HepG2 (cell line): ENCODE data around the gene BTNL3. TPM values are rescaled to one million over a fixed set of nuclear protein-coding genes. Genes with fewer than 3 reads are reported as not detected.

Source experiments
- ATAC-seq: fragments of 200-7000 bp; cut with Tn5 transposase; 3 replicates; pipeline ENCODE4 v1.9.1; 2020; ENCODE audit warnings: mild to moderate bottlenecking, moderate library complexity
- BruUV-seq: library from RNA; stranded (reverse); fragments of 400-500 nt; replicated peaks from 2 replicates; lab custom pipeline; 2021; lab: Mats Ljungman, UMichigan
- CTCF ChIA-PET: fragments of 300-600 bp; formaldehyde crosslinking; extraction: SDS; loops from one replicate; lab custom pipeline; 2021; ENCODE audit warnings: low total read pairs, inconsistent platforms, low intra/inter-chr PET ratio; lab: Yijun Ruan, JAX
- POLR2A ChIA-PET: fragments of 350-600 bp; sonication (Branson Sonifier 250); formaldehyde crosslinking; loops from one replicate; lab custom pipeline; 2020; ENCODE audit warnings: antibody characterized with exemption, inconsistent platforms; lab: Yijun Ruan, JAX
- DNase-seq: peaks from one replicate; pipeline ENCODE4 v3.0.0-alpha.2; 2015; ENCODE audit warnings: low spot score
- FAIRE-seq: peaks from 3 replicates; lab custom pipeline; 2011; peaks lifted over from hg19 to GRCh38; lab: Jason Lieb, UNC
- H2AFZ ChIP-seq: one replicate; pipeline ENCODE4 v1.6.1; 2011; ENCODE audit warnings: low read length, inconsistent platforms
- H3K27ac ChIP-seq: fragments of 300-600 bp; 3 replicates; pipeline ENCODE4 v1.8.0; 2011; ENCODE audit warnings: mixed run types, mild to moderate bottlenecking, mixed read lengths, low read length, inconsistent platforms; ENCODE audit not compliant: insufficient read depth; ENCODE audit errors: extremely low read length
- H3K27me3 ChIP-seq, 2 experiments: fragments of 200-600 bp in 1 of 2; 2 replicates in 1 of 2; 3 replicates in 1 of 2; pipeline versions ENCODE4 v1.6.0 to v1.8.0; 2011; ENCODE audit warnings: low read length in 2 of 2, mild to moderate bottlenecking in 2 of 2, moderate library complexity in 2 of 2, inconsistent platforms in 1 of 2; ENCODE audit not compliant: insufficient read depth in 2 of 2, control insufficient read depth in 1 of 2
- H3K36me3 ChIP-seq, 2 experiments: fragments of 200-600 bp in 1 of 2; replicated peaks in 1 of 2; 2 replicates in 1 of 2; 3 replicates in 1 of 2; pipeline versions ENCODE4 v1.5.1 to v1.8.0; 2011; ENCODE audit warnings: low read length in 2 of 2, inconsistent platforms in 1 of 2; ENCODE audit not compliant: insufficient read depth in 2 of 2, control insufficient read depth in 1 of 2
- H3K4me1 ChIP-seq: 2 replicates; pipeline ENCODE4 v1.5.1; 2012; ENCODE audit warnings: low read length, inconsistent platforms; ENCODE audit not compliant: insufficient read depth
- H3K4me2 ChIP-seq: 2 replicates; pipeline ENCODE4 v1.6.0; 2011; ENCODE audit warnings: low read depth, low read length, inconsistent platforms
- H3K4me3 ChIP-seq, 3 experiments: fragments of 200-600 bp in 1 of 3; sonication (generic), shearing (Covaris generic) in 1 of 3; replicated peaks in 1 of 3; 2 replicates each; pipeline ENCODE4 v1.5.1; 2011 to 2016; ENCODE audit warnings: low read length in 3 of 3, inconsistent platforms in 2 of 3, low read depth in 2 of 3, mild to moderate bottlenecking in 2 of 3, control low read depth in 1 of 3, mixed read lengths in 1 of 3; ENCODE audit not compliant: insufficient read depth in 1 of 3
- H3K79me2 ChIP-seq: one replicate; pipeline ENCODE4 v1.6.1; 2011; ENCODE audit warnings: low read length, inconsistent platforms; ENCODE audit not compliant: insufficient read depth
- H3K9ac ChIP-seq: 2 replicates; pipeline ENCODE4 v1.6.0; 2011; ENCODE audit warnings: mild to moderate bottlenecking, low read depth, low read length, inconsistent platforms; ENCODE audit not compliant: insufficient read depth
- H3K9me3 ChIP-seq: 2 replicates; pipeline ENCODE4 v1.5.1; 2012; ENCODE audit warnings: mild to moderate bottlenecking, low read length
- H4K20me1 ChIP-seq: 2 replicates; pipeline ENCODE4 v1.6.0; 2011; ENCODE audit warnings: inconsistent platforms, mild to moderate bottlenecking, low read length, moderate library complexity; ENCODE audit not compliant: insufficient read depth
- ARID3A ChIP-seq: IDR thresholded peaks from 2 replicates; pipeline ENCODE4 v1.6.1; 2012; ENCODE audit warnings: low read depth, low read length, improper control_type of control experiment
- CHD2 ChIP-seq: IDR thresholded peaks from 2 replicates; pipeline ENCODE4 v1.6.1; 2011; ENCODE audit warnings: low read depth, low read length, improper control_type of control experiment
- KDM3A ChIP-seq: IDR thresholded peaks from 2 replicates; pipeline ENCODE4 v1.6.1; 2018; ENCODE audit warnings: low read depth, missing compliant biosample characterization
- PHF21A ChIP-seq: sonication (generic); formaldehyde crosslinking; IDR thresholded peaks from 2 replicates; pipeline ENCODE4 v1.5.0; 2020; ENCODE audit warnings: mild to moderate bottlenecking, missing genetic modification reagents
- SNAI1 ChIP-seq: sonication (generic); formaldehyde crosslinking; IDR thresholded peaks from 2 replicates; pipeline ENCODE4 v1.5.0; 2020; ENCODE audit warnings: mild to moderate bottlenecking, missing genetic modification reagents, borderline replicate concordance
- SPEN ChIP-seq: sonication (generic); formaldehyde crosslinking; IDR thresholded peaks from 2 replicates; pipeline ENCODE4 v1.5.1; 2020; ENCODE audit warnings: low read depth, mild to moderate bottlenecking, missing genetic modification reagents
- TBP ChIP-seq: sonication (generic); formaldehyde crosslinking; IDR thresholded peaks from 2 replicates; pipeline ENCODE4 v1.5.0; 2020; ENCODE audit warnings: missing genetic modification reagents
- ZBTB4 ChIP-seq: sonication (generic); formaldehyde crosslinking; IDR thresholded peaks from 2 replicates; pipeline ENCODE4 v1.4.0; 2020; ENCODE audit warnings: missing genetic modification reagents, mild to moderate bottlenecking, borderline replicate concordance
- ZFY ChIP-seq: sonication (generic); formaldehyde crosslinking; IDR thresholded peaks from 2 replicates; pipeline ENCODE4 v1.4.0; 2020; ENCODE audit warnings: missing genetic modification reagents
- ZNF281 ChIP-seq: sonication (generic); formaldehyde crosslinking; IDR thresholded peaks from 2 replicates; pipeline ENCODE4 v1.4.0; 2020; ENCODE audit warnings: missing genetic modification reagents, borderline replicate concordance
- ZNF619 ChIP-seq: sonication (generic); formaldehyde crosslinking; IDR thresholded peaks from 2 replicates; pipeline ENCODE4 v1.4.0; 2020; ENCODE audit warnings: mild to moderate bottlenecking, missing genetic modification reagents
- WGBS: methylation state at CpG from one replicate; pipeline ENCODE4 v1.1.6; 2017; ENCODE audit warnings: low lambda C conversion rate; 5-methylcytosine and 5-hydroxymethylcytosine counted together
- in situ Hi-C: cut with HindIII; loops from 2 replicates; pipeline ENCODE4 v1.10.0; 2017; ENCODE audit warnings: low pct_unique_long_range_greater_than_20kb; ENCODE audit not compliant: extremely low pct_ligation_motif_present
- intact Hi-C: fragments of 100-400 bp; cut with micrococcal nuclease; formaldehyde crosslinking; loops from one replicate; pipeline ENCODE4 v1.10.0; 2022; ENCODE audit not compliant: unreplicated experiment
- polyA plus RNA-seq, 8 experiments: library from polyadenylated mRNA; depleted of rRNA in 3 of 8; stranded (reverse) in 7 of 8; unstranded in 1 of 8; fragments of >200 nt; fragmentation: Illumina TruSeq in 4 of 8; extraction: Trizol in 4 of 8; gene quantifications; 2 replicates each; pipeline versions ENCODE4 v1.2.1 to v1.2.3, GENCODE V29; 2011 to 2016; ENCODE audit warnings: low read depth in 4 of 8, missing spikeins in 1 of 8, mixed read lengths in 1 of 8; ENCODE audit not compliant: insufficient read depth in 1 of 8
- total RNA-seq, 5 experiments: library from RNA; depleted of rRNA; stranded (reverse); fragments of >200 nt; fragmentation: Illumina TruSeq; extraction: Trizol; gene quantifications; 2 replicates each; pipeline ENCODE4 v1.2.3, GENCODE V29; 2016; ENCODE audit warnings: low read depth in 1 of 5

Gene BTNL3
- total and polyA plus RNA-seq, 2 of the 13 experiments (the other 11 are each of a cell fraction or from before 2014, with no cell fraction given), result not detected

GRCh38 chr5:181039471-181039870 is 50.8 kb downstream of the BTNL3 start (continued):
- no peak for TF ChIP-seq ZBTB4 (CRISPR knock-in tag)
- no peak for TF ChIP-seq ZFY (CRISPR knock-in tag)
- no peak for TF ChIP-seq SPEN (CRISPR knock-in tag)
- no peak for TF ChIP-seq PHF21A

- peaks cover 2 to 77% of the 10 kb centered on the region in 2 experiments for H3K27me3 ChIP-seq
- no peak for FAIRE-seq
- TF ChIP-seq ARID3A, result no peak
- TF ChIP-seq TBP (CRISPR knock-in tag), result no peak
- TF ChIP-seq ZNF281 (CRISPR knock-in tag), result no peak
- TF ChIP-seq CHD2, result no peak
- TF ChIP-seq ZNF619 (CRISPR knock-in tag), result no peak
- TF ChIP-seq SNAI1, result no peak
- TF ChIP-seq KDM3A, result no peak
- TF ChIP-seq, all 625 proteins: peak for 0
These were observed 51.4 kb downstream of the BTNL3 start, which contains the start of gene BTNL9 for GRCh38 chr5:181039931-181040630. BTNL9 (plus strand) TSS chr5:181040266; CDS start chr5:181045490, 5,224 bp downstream.

More at GRCh38 chr5:181039931-181040630, 51.4 kb downstream of the BTNL3 start, which contains the start of gene BTNL9:
- H3K27ac ChIP-seq, result no peak within 1 kb of the TSS
- POLR2A ChIA-PET, result no interaction called here
- intact Hi-C loops, result no loop called here
- no peak within 1 kb of the TSS for H3K9ac ChIP-seq
- no peak for DNase-seq
- H3K36me3 ChIP-seq, result no peaks in the 10 kb centered on the region
- no peaks in the 10 kb centered on the region for H3K4me1 ChIP-seq
- in situ Hi-C loops, result no loop called here
- BruUV-seq, result no TSS peak
- ATAC-seq, result no peak
- CTCF ChIA-PET, result no interaction called here
- no peak within 1 kb of the TSS for H3K4me2 ChIP-seq
- no peak within 1 kb of the TSS for H3K4me3 ChIP-seq
- no peak within 1 kb of the TSS for H2AFZ ChIP-seq
- H4K20me1 ChIP-seq, result no peaks in the 10 kb centered on the region
- H3K79me2 ChIP-seq, result no peaks in the 10 kb centered on the region
- 8% methylated on average over 16 of the region's 17 CpGs for WGBS
- no peaks in the 10 kb centered on the region for H3K9me3 ChIP-seq
